Jurkat, Clone E6-1 (cell line): ENCODE measurements around the gene PACSIN3. TPM values are rescaled to one million over a fixed set of nuclear protein-coding genes. Genes with fewer than 3 reads are reported as not detected.
"Not testable (repeated sequence)": the region's sequence is repeated elsewhere in the genome, so short reads cannot be mapped to it uniquely, and the experiment has no call there.

ENCODE experiments used
- DNase-seq: peaks from one replicate; pipeline ENCODE4 v3.0.0-alpha.2; 2011; ENCODE audit warnings: low read depth, low spot score
- H3K4me3 ChIP-seq: 2 replicates; pipeline ENCODE4 v1.5.1; 2011; ENCODE audit warnings: mild to moderate bottlenecking, low read length, control low read depth, moderate library complexity
- polyA plus RNA-seq: library from polyadenylated mRNA; unstranded; fragments of >200 nt; gene quantifications from one replicate; pipeline ENCODE4 v1.2.1, GENCODE V29; 2012; ENCODE audit warnings: missing spikeins; ENCODE audit not compliant: insufficient read length, insufficient read depth

The PACSIN3 gene
- polyA plus RNA-seq: 35.1 TPM

GRCh38 chr11:47186076-47186699 is at the start of gene PACSIN3:
Gene PACSIN3 (minus strand): TSS chr11:47186434. CDS start chr11:47182727, 3,707 bp downstream.
- H3K4me3 ChIP-seq: peak within 1 kb of the TSS; percentile 53
- DNase-seq: no peak

DNA sequence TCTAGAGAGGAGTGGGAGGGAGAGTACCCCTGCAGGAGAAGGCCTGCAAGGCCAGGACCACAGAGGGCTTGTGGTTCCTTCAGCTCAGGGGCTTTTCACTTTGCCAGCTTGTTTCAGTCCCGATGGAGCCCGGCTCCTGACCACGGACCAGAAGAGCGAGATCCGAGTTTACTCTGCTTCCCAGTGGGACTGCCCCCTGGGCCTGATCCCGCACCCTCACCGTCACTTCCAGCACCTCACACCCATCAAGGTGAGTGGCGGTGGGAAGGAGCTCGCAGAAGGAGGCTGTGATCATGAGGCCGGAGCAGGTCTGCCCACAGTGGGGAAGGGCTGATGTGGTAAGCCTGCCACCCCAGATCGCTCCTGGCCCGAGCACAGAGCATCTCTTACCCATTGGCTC is 48.9 kb upstream of the PACSIN3 start:
- DNase-seq: no peak
- H3K4me3 ChIP-seq: no peak overlapping the region

DNA sequence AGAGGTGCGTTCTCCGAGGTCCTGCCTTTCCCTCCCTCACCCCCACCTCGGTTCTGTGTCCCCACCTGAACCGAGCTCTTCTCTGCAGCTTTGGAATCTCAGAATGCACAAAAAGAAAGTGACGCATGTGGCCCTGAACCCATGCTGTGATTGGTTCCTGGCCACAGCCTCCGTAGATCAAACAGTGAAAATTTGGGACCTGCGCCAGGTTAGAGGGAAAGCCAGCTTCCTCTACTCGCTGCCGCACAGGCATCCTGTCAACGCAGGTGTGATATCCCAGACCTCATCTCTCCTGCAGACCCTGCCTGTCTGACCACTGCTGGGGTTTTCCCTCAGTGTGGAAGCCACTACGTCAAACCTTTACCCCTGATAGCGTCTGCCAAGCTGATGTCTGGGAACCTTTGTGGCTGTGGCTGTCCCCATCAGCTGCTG is 48.5 kb upstream of the PACSIN3 start:
- DNase-seq: peak; percentile 68
- no peak overlapping the region for H3K4me3 ChIP-seq

DNA sequence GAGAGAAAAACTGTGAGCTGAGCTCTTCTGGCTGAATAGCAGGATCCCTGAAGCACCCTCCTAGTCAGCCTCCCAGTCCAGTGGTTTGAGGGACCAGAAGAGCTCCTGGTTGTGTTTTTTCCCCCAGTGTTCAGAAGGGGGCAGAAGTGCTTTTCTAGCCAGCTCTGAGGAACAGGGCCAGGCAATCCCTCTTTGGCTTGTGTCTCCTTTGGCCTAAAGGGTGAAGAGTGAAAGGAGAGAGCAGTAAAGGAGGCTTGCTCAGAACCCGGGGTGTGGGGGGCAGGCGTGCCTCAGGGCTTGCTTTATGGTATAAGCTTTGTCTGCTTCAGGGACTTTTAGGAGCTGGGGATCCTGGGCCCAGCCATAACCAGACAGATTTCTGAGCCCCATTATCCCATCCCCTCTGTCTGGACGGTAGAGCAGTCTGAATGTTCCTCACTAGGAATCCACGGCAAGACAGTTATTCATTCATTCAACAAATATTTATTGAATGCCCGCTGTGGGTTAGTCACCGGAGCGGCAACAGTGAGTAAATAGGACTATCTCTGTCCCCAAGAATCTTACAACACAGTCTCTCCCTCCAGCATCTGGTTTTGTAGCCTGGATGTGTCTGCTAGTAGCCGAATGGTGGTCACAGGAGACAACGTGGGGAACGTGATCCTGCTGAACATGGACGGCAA is 47.9 kb upstream of the PACSIN3 start:
- DNase-seq: peak; percentile 44
- H3K4me3 ChIP-seq: no peak overlapping the region

DNA sequence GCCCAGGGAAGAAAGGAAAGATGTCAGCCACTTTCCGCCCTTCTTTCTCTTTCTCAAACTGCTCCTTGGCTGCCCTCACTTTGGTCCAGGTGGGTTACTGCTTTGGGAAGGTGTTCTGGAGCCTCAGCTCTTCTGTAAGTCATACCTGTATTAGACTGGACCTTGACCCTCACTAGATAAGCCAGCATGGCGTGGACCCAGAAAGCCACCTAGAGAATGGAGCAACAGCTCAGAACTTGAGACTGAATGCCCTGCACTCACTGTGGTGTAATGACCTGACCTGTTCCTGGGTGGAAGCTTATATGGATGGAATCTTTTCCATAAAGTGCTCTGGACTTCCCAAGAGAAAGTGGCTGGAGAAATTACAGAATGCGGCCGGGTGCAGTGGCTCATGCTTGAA is 46.8 kb upstream of the PACSIN3 start:
- DNase-seq: no peak

GRCh38 chr11:47229161-47229560 is 42.9 kb upstream of the PACSIN3 start:
- no peak for DNase-seq
- H3K4me3 ChIP-seq: no peak overlapping the region

More for the DNA sequence above, 46.8 kb upstream of the PACSIN3 start:
- H3K4me3 ChIP-seq: no peak overlapping the region

DNA sequence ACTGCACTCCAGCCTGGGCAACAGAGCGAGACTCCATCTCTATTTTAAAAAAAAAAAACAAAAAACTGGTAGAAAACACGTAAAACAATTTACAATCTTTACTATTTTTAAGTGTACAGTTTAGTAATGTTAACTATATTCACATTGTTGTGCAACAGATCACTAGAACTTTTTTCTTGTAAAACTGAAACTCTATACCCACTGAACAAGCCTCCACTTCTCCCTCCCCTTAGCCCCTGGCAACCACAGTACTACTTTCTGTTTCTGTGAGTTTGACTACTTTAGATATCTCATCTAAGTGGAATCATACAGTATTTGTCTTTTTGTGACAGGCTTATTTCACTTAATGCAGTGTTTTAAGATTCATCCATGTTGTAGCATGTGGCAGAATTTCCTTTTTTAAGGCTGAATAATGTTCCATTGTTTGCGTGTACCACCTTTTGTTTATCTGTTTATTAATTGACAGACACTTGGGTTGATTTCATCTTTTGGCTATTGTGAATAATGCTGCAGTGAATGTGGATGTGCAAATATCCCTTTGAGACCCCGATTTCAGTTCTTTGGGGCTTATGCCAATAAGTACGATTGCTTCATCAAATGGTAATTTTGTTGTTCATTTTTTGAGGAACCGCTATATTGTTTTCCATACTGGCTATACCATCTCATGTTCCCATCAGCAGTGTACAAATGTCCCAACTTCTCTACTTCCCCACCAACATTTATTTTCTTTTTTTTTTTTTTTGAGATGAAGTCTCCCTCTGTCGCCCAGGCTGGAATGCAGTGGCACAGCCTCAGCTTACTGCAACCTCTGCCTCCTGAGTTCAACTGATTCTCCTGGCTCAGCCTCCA is 39.5 kb upstream of the PACSIN3 start:
- DNase-seq: no peak

GRCh38 chr11:47222696-47223095 is 36.5 kb upstream of the PACSIN3 start:
- DNase-seq: no peak
- no peak overlapping the region for H3K4me3 ChIP-seq

More for the DNA sequence above, 39.5 kb upstream of the PACSIN3 start:
- H3K4me3 ChIP-seq: no peak overlapping the region

GRCh38 chr11:47220401-47220821 is 34.2 kb upstream of the PACSIN3 start:
- DNase-seq: no peak
- H3K4me3 ChIP-seq: no peak overlapping the region

DNA sequence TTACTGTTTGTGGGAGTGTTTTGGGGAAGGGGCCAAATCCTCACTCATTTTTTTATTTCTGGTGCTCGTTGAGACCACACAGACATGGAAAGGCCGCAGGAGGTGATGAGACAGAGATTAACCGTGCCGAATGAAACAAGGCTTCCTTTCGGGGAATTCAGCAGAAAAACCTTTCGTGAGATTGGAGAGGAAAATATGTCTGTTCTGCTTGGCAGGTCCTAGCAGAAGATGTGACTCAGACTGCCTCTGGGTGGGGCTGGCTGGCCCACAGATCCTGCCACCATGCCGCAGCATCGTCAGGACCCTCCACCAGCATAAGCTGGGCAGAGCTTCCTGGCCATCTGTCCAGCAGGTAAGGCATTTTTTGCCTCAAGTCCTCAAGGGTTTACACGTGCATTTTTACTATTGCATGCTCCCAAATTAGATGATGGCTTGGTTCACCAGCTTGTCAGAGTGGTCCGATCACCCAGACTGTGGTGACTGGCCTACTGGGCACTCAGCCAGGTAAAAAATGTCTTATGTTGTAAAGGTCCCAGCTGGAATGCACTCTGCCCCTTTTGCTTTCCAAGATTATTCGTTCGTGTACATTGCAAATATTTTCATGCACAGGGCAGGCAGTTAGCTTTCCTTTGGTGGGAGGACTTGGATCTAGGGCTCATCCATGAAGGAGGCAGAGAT is 30.0 kb upstream of the PACSIN3 start:
- DNase-seq: no peak
- peak overlapping the region; percentile 85 for H3K4me3 ChIP-seq

GRCh38 chr11:47215366-47215910 is 29.2 kb upstream of the PACSIN3 start:
- peak overlapping the region; percentile 85 for H3K4me3 ChIP-seq
- no peak for DNase-seq

GRCh38 chr11:47213950-47214565 is 27.8 kb upstream of the PACSIN3 start:
- peak overlapping the region; percentile 33 for H3K4me3 ChIP-seq
- no peak for DNase-seq

GRCh38 chr11:47212938-47213337 is 26.7 kb upstream of the PACSIN3 start:
- no peak for DNase-seq
- H3K4me3 ChIP-seq: no peak overlapping the region

- H3K4me3 ChIP-seq: no peak overlapping the region
- DNase-seq: no peak
Observed at GRCh38 chr11:47208628-47209027, 22.4 kb upstream of the PACSIN3 start.

DNA sequence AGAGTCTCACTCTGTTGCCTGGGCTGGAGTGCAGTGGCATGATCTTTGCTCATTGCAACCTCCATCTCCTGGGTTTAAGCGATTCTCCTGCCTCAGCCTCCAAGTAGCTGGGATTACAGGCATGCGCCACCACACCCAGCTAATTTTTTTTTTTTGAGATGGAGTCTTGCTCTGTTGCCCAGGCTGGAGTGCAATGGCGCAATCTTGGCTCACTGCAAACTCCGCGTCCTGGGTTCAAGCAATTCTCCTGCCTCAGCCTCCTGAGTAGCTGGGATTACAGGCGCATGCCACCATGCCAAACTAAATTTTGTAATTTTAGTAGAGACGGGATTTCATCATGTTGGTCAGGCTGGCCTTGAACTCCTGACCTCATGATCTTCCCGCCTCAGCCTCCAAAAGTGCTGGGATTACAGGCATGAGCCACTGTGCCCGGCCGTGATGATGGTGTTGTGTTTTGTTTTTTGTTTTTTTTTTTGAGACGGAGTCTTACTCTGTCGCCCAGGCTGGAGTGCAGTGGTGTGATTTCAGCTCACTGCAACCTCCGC is 21.8 kb upstream of the PACSIN3 start:
- DNase-seq, H3K4me3 ChIP-seq: not testable (repeated sequence)

GRCh38 chr11:47207459-47207858 is 21.2 kb upstream of the PACSIN3 start:
- DNase-seq: no peak
- H3K4me3 ChIP-seq: no peak overlapping the region

DNA sequence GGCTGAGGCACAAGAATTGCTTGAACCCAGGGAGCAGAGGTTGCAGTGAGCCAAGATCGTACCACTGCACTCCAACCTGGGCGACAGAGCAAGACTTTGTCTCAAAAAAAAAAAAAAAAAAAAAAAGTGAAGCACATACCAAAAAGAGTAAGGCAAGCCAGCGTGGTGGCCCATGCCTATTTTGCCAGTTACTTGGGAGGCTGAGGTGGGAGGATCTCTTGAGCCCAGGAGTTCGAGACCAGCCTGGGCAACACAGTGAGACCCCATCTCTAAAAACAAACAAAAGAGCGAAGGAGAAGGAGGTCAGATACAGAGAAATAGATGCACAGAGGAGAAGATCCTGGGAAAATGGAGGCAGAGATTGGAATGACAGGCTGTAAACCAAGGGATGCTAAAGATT is 20.3 kb upstream of the PACSIN3 start:
- DNase-seq, H3K4me3 ChIP-seq: not testable (repeated sequence)

DNA sequence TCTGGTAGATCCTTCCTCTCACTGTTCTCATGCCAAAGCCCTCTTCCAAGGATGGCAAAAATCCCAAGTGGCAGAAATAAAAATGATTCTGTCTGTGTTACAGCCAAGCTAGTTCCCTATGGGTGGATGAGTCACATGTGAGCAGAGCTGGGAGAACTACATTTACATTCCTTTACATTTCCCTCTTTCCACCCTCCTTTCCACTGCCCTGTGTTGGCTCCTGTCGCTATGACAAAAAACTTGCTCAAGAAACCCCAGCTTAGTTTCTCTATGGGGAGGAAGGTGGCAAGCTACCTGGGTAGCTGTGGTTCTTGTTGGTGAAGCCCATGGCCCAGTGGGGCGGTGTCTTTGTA is 18.4 kb upstream of the PACSIN3 start:
- no peak overlapping the region for H3K4me3 ChIP-seq
- no peak for DNase-seq
